GM18519 (cell line): ENCODE measurements around the gene PRPF8.
"Not testable (repeated sequence)": the region's sequence is repeated elsewhere in the genome, so short reads cannot be mapped to it uniquely, and the experiment has no call there.

ENCODE experiments used
- ATAC-seq: cut with Tn5 transposase; IDR thresholded peaks from one replicate; pipeline ENCODE4 v1.9.1; 2021; ENCODE audit warnings: mild to moderate bottlenecking, moderate library complexity; ENCODE audit not compliant: unreplicated experiment, low FRiP score

Gene PRPF8

DNA sequence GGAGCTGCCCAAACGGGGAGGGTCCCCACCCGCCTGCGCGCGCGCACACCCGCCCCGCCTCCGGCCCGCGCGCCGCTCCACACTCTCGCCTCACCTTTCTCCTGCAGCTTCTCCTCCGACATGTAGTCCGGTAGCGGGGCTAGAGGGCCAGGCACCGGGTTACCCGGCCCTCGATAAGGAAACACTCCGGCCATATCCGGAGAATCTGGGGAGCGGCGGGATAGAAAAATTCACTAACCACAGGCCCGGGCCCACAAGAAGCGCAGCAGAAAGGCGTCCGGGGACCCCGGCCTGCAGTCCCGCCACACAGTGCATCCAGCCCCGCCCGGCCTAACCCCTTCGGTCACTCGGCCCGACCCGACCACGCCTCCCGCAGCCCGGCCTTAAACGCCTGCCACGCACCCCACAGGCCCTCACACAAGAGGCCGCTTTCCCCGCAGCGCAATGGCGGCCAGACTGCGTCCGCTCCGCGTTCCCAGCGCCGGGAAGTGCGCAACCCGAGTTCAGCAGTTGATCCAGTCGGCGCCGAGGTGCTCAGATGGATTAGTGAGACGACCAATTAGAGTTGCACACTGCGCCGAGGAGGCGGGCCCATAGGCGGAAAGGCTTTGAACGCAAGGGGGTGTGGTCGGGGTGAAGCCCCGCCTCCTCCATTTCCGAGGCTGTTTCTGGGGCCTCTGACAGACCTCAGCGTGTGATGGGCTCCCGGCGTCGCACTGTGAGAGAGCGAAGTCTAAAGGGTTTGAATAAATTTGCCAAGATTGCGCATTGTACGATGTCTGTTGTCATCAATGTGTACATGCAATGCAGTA lies at the start of gene PRPF8:
Gene PRPF8, minus strand, starts transcription at position 490 of the 812 bp plus-strand sequence. Its CDS starts 296 bp downstream, at position 194.
- peak; percentile 97 for ATAC-seq

DNA sequence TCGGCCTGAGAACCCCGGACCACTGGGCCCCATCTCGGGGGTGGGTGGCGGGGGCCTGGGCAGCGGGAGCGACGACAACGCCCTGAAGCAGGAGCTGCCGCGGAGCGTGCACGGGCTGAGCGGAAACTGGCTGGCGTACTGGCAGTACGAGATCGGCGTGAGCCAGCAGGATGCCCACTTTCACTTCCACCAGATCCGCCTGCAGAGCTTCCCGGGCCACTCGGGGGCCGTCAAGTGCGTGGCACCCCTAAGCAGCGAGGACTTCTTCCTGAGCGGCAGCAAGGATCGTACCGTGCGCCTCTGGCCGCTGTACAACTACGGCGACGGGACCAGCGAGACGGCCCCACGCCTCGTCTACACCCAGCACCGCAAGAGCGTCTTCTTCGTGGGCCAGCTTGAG lies 49.1 kb upstream of the PRPF8 start:
- ATAC-seq, result no peak

DNA sequence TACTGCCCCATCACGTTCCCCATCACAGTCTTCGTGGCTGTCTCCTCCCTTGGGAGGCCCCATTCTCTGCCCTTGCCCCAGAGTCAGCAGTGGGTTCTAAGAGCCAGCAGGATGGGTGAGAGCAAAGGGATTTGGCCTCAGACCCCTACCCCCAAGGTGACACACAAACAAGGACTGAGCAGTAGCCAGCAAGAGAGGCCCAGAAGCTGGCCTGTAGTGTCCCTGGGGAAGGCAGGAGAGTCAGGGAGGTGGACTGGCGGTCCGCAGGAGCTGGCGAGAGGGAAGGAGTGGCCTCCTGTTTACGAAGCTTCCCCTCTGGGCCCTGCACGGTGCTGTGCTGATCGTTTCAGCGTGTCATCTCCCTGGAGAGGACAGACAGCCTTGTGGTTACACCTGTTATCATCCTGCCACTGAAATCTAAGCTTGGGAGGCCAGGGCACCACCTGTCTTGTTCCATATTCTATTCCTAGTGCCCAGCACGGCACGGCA lies 48.2 kb upstream of the PRPF8 start:
- no peak for ATAC-seq

DNA sequence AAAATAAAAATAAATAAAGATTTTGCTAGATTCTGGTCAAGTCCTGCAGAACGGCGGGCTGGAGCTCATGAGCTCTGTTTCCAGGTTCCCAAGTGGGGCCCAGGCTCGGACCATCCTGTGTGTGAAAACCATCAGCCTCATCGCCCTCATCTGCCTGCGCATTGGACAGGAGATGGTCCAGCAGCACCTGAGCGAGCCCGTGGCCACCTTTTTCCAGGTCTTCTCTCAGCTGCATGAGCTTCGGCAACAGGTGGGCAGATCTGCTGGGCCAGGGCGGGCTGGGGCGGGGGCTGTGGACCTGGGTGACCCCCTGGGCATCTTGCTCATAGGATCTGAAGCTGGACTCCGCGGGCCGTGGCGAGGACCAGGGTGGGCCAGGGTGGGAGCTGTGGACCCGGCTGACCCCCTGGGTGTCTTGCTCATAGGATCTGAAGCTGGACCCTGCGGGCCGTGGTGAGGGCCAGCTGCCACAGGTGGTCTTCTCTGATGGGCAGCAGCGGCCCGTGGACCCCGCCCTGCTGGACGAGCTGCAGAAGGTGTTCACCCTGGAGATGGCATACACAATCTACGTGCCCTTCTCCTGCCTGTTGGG lies 47.7 kb upstream of the PRPF8 start:
- ATAC-seq, result no peak

DNA sequence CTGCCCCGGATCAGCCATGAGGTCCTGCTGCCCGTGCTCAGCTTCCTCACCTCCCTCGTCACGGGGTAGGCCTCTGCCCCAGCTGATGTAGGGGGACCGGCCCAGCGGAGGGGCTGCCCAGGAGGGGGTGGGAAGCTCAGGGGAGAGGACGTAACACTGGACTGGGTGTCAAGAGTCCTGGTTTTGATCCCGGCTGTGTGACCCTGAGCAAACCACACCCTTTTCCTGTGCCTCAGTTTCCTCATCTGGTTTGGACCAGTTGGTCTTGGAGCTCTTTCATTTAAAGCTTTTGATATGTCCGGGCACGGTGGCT lies 46.5 kb upstream of the PRPF8 start:
- no peak for ATAC-seq

DNA sequence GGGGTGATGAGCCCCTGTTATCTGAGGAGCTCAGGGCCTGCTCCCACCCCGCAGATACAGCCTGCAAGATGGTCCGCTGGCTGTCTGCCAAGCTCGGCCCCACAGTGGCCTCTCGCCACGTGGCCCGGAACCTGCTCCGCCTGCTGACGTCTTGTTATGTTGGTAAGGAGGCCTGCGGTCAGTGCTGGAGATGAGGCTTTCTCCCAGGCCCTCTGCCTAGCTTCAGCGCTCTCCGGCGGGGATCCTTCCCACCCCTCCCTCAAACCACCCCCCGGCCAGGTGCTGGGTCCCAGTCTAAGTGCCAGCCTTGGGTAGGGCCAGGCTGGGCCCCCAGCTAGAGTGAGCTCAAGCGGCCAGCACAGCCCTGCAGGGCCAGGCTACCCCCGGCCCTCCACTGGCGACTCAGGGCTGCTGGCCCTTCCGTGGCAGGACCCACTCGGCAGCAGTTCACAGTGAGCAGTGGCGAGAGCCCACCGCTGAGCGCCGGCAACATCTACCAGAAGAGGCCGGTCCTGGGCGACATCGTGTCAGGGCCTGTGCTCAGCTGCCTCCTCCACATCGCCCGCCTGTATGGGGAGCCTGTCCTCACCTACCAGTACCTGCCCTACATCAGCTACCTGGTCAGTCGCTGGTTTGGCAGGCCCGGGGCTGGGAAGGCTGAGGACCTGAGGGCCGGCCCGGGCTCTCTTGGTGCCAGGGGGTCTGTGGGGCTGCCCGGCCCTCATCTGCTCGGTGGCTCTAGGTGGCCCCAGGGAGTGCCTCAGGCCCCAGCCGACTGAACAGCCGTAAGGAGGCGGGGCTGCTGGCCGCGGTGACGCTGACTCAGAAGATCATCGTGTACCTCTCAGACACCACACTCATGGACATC lies 45.9 kb upstream of the PRPF8 start:
- ATAC-seq, result no peak

DNA sequence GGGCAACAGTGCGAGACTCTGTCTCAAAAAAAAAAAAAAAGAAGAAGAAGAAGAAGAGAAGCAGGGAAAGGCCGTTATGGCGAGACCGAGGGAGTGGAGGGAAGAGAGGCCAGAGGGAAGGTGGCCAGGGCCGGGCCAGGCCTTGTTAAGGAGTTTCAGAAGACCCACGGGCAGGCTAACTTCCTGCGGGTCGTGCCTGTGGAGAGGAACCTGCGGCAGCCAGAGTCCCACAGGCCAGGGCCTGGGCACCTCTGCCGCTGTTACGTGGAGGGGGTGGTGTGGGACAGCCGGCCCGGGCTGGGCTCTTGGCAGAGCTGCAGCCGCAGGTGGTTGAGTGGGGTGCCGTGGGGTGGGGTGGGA lies 45.3 kb upstream of the PRPF8 start:
- ATAC-seq, result no peak

DNA sequence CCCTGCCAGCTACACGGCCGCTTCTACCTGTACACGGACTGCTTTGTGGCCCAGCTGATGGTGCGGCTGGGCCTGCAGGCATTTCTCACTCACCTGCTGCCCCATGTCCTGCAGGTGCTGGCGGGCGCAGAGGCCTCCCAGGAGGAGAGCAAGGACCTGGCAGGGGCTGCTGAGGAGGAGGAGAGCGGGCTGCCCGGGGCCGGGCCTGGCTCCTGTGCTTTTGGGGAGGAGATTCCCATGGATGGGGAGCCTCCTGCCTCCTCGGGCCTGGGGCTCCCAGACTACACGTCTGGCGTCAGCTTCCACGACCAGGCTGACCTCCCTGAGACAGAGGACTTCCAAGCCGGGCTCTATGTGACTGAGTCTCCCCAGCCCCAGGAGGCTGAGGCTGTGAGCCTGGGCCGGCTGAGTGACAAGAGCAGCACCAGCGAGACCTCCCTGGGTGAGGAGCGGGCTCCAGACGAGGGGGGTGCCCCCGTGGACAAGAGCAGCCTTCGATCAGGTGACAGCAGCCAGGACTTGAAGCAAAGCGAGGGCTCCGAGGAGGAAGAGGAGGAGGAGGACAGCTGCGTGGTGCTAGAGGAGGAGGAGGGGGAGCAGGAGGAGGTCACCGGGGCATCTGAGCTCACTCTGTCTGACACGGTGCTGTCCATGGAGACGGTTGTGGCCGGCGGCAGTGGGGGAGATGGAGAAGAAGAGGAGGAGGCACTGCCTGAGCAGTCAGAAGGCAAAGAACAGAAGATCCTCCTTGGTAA lies 43.4 kb upstream of the PRPF8 start:
- ATAC-seq, result no peak

DNA sequence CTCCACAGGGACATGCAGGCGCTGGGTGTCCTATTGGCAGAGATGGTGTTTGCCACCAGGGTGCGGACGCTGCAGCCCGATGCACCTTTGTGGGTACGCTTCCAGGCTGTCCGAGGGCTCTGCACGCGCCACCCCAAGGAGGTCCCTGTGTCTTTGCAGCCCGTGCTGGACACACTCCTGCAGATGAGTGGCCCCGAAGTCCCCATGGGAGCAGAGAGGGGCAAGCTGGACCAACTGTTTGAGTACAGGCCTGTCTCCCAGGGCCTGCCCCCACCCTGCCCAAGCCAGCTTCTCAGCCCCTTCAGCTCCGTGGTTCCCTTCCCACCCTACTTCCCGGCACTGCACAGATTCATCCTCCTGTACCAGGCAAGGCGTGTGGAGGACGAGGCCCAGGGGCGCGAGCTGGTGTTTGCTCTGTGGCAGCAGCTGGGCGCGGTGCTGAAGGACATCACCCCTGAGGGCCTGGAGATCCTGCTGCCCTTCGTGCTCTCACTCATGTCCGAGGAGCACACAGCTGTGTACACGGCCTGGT lies 42.7 kb upstream of the PRPF8 start:
- ATAC-seq, result no peak

DNA sequence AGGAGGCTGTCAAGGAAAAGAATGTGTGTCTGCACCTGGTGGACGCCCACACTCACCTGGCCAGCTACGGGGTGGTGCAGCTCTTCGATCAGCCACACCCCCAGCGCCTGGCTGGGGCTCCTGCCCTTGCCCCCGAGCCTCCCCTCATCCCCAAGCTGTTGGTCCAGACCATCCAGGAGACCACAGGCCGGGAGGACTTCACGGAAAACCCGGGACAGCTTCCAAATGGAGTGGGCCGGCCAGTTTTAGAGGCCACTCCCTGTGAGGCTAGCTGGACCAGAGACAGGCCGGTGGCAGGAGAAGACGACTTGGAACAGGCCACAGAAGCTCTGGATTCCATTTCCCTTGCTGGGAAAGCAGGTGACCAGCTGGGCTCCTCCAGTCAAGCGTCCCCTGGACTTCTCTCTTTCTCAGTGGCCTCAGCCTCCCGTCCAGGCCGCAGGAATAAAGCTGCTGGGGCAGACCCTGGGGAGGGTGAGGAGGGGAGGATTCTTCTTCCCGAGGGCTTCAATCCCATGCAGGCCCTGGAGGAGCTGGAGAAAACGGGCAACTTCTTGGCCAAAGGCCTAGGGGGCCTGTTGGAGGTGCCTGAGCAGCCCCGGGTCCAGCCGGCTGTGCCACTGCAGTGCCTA lies 42.1 kb upstream of the PRPF8 start:
- ATAC-seq, result no peak

DNA sequence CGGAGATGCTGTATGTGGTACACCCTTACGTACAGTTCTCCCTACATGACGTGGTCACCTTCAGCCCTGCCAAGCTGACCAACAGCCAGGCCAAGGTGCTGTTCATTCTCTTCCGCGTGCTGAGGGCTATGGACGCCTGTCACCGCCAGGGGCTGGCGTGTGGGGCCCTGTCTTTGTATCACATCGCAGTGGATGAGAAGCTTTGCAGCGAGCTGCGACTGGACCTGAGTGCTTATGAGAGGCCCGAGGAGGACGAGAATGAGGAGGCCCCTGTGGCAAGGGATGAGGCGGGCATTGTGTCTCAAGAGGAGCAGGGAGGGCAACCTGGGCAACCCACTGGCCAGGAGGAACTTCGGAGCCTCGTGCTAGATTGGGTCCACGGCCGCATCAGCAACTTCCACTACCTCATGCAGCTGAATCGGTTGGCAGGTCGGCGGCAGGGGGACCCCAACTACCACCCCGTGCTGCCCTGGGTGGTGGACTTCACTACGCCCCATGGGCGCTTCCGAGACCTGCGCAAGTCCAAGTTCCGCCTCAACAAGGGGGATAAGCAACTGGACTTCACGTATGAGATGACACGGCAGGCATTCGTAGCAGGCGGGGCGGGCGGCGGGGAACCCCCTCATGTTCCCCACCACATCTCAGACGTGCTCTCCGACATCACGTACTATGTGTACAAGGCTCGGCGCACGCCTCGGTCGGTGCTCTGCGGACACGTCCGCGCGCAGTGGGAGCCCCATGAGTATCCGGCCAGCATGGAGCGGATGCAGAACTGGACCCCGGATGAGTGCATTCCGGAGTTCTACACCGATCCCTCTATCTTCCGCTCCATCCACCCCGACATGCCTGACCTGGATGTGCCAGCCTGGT lies 41.2 kb upstream of the PRPF8 start:
- no peak for ATAC-seq

DNA sequence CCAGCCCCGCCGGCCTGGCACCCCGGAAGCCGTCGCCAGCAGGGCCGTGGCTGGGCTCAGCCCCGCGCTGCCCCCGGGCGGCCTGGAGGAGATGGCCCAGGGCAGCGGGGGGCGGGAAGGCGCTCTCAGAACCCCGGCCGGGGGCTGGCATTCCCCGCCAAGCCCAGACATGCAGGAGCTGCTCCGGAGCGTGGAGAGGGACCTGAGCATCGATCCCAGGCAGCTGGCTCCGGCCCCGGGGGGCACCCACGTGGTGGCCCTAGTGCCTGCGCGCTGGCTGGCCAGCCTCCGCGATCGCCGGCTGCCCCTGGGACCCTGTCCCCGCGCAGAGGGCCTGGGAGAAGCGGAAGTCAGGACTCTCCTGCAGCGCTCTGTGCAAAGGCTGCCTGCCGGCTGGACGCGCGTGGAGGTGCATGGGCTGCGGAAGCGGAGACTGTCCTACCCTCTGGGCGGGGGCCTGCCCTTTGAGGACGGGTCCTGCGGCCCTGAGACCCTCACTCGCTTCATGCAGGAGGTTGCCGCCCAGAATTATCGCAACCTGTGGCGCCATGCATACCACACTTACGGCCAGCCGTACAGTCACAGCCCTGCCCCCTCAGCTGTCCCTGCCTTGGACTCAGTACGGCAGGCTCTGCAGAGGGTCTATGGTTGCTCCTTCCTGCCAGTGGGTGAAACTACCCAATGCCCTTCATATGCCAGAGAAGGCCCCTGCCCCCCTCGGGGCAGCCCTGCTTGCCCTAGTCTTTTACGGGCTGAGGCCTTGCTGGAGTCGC lies 40.4 kb upstream of the PRPF8 start:
- no peak for ATAC-seq

DNA sequence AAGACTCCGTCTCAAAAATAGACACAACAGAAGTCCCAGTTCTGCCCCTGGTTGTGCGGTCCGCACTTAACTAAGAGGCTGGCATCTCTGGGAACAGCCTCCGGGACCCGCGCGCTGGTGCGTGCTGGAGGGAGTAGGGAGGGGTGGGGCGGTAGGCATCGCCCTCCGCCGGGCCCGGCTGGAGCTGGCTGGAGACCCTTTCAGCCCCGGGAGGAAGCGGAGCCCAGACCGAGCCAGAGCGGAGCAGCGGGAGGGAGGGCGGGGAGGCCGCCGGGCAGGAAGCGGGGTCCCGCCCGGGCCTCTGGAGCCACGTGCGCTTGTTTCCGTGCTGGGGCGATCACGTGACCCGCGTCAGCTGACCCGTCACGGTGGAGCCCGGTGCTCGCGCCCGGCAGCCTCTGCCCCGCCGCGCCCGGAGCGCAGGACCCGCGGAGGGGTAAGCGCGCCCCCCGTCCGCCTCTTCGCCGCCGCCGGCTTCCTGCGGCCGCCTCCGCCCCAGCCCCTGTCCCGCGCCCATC lies 39.7 kb upstream of the PRPF8 start, which contains the start of gene WDR81:
Gene WDR81, plus strand, starts transcription at position 354 of the 518 bp plus-strand sequence. CDS start 256 bp downstream, outside the sequence.
- ATAC-seq, result no peak

DNA sequence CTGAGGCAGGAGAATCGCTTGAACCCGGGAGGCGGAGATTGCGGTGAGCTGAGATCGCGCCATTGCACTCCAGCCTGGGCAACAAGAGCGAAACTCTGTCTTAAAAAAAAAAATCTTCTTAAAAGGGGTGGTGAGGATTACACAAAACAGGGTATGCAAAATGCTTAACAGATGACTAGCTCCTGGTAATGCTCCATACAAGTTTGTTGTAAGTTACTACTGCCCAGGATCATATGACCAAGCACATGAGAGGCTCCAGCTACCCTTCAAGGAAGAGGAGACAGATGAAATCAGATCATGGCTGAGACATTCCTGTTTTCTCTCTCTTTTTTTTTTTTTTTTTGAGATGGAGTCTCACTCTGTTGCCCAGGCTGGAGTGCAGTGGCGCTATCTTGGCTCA lies 37.4 kb upstream of the PRPF8 start:
- ATAC-seq, result not testable (repeated sequence)

DNA sequence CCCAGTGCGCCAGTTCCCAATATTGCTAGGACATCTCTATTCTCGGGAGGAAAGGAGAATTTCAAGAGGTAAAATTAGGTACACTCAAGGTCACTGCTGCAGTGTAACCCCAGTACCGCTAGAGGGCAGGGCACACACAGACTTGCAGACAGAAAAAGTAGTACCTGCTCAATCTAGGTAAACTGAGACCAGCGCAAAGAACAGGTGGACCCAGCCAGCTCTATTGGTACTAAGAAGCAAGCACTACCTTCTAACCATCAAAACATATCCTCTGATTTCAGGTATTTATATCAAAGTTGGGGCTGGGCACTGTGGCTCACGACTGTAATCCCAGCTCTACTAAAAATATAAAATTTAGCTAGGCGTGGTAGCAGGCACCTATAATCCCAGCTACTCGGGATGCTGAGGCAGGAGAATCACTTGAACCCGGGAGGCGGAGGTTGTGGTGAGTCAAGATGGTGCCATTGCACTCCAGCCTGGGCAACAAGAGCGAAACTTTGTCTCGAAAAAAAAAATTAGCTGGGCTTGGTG lies 36.3 kb upstream of the PRPF8 start:
- no peak for ATAC-seq

DNA sequence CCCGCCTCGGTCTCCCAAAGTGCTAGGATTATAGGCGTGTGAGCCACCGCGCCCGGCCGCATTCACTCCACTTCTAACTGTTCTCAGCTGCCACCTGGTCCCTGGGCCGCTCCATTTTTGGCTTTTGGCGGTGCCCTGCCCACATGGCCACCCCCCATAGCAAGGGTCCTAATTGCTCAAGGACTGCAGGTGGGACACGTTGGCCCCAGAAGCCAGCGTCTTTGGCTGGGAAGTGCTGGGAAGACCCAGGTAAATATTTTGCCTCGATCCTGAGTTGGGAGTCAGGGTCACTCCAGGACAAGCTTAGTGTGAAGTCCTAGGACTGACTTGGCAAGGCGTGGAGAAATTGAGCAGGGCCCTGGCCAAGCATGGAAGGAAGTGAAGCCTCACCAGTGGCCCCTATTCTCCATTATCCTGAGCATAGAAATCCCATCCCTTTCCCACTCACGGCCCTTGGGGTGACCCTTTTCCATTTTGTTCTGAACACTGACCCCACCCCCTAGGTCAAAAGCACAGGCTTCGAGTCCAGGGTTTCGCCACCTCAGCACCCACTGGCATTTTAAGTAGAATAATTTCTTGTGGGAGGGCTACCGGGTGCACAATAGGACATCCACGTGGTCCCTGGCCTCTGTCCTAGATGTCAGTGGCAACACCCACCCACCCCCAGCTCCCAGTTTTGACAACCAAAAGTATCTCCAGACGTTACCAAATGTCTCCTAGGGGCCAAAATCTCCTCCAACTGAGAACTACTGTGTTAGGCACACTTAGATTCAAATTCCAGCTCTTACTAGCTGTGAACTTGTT lies 33.9 kb upstream of the PRPF8 start:
- ATAC-seq, result no peak
